ENCODE results near the gene CCDC121.

GRCh38 chr2:27672723-27673486 is 44.1 kb upstream of the CCDC121 start:
- TF ChIP-seq CTCF (IDR thresholded peaks at IDR 0.05) (no peak), POLR2A (IDR thresholded peaks at IDR 0.05) (no peak)
